GM18508 (cell line): ENCODE measurements around the gene CLCN2.

Source experiments
- ATAC-seq: cut with Tn5 transposase; IDR thresholded peaks from one replicate; pipeline ENCODE4 v1.9.1; 2021; ENCODE audit warnings: moderate number of reproducible peaks; ENCODE audit not compliant: insufficient read depth, unreplicated experiment

CLCN2 gene

GRCh38 chr3:184306341-184306972 is 54.9 kb downstream of the CLCN2 start:
- no peak for ATAC-seq

- no peak for ATAC-seq
These were observed 55.8 kb downstream of the CLCN2 start for GRCh38 chr3:184305577-184305976.

- ATAC-seq, result no peak
These were observed 61.1 kb downstream of the CLCN2 start for GRCh38 chr3:184300378-184300720.

- no peak for ATAC-seq
These were observed 61.7 kb downstream of the CLCN2 start for GRCh38 chr3:184299488-184300377.

- peak; percentile 55 for ATAC-seq
These were observed 62.5 kb downstream of the CLCN2 start, which contains the start of gene PSMD2 for GRCh38 chr3:184298759-184299487. Gene PSMD2, plus strand, starts transcription at chr3:184299241. Its CDS starts 26 bp downstream, at chr3:184299267.

GRCh38 chr3:184296616-184297015 is 64.8 kb downstream of the CLCN2 start:
- ATAC-seq, result no peak
